ENCODE results near the gene LEP. TPM values are rescaled to one million over a fixed set of nuclear protein-coding genes. Genes with fewer than 3 reads are reported as not detected.

LEP gene
- total RNA-seq (2014; rRNA removed; shearing (Covaris generic)), result not detected in 2 replicates
- not detected in 2 replicates for total RNA-seq (2022)
- not detected for Bru-seq, nascent RNA
- BruChase-seq, experiment 1, labeled RNA remaining after a 6-hour chase, result not detected
- not detected for BruChase-seq, experiment 2, labeled RNA remaining after a 2-hour chase
- long read RNA-seq, result 0 reads

DNA sequence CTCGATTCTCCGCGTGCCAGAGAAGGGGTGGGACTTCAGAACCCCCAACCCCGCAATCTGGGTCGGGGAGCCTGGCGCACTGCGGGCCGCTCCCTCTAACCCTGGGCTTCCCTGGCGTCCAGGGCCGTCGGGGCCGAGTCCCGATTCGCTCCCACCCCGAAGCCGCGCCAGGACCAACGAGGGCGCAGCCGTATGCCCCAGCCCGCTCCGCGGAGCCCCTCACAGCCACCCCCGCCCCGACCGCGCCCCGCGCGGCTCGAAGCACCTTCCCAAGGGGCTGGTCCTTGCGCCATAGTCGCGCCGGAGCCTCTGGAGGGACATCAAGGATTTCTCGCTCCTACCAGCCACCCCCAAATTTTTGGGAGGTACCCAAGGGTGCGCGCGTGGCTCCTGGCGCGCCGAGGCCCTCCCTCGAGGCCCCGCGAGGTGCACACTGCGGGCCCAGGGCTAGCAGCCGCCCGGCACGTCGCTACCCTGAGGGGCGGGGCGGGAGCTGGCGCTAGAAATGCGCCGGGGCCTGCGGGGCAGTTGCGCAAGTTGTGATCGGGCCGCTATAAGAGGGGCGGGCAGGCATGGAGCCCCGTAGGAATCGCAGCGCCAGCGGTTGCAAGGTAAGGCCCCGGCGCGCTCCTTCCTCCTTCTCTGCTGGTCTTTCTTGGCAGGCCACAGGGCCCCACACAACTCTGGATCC is at the start of gene LEP:
LEP (plus strand) TSS at position 583 of the 691 bp plus-strand sequence. CDS start 10,741 bp downstream, outside the sequence.
- H3K9me3 ChIP-seq (ENCODE audit: low read length), result peaks cover 15% of the 10 kb centered on the region
- DNase-seq (ENCODE audit: low spot score), result no peak
- no peaks in the 10 kb centered on the region for H3K9me2 ChIP-seq (ENCODE audit: insufficient read depth, low read length)
- no peak within 1 kb of the TSS for H3K27ac ChIP-seq (ENCODE audit: low read depth, low read length, poor library complexity, severe bottlenecking)
- H3K36me3 ChIP-seq (ENCODE audit: insufficient read depth, low read length), result no peaks in the 10 kb centered on the region
- CTCF ChIA-PET (ENCODE audit: unreplicated experiment), result no interaction called here
- H3K4me3 ChIP-seq (ENCODE audit: low read depth, low read length, poor library complexity, severe bottlenecking), result no peak within 1 kb of the TSS
- H4K20me1 ChIP-seq (ENCODE audit: insufficient read depth, low read length), result no peaks in the 10 kb centered on the region
- H3K4me1 ChIP-seq (ENCODE audit: insufficient read depth, low read length, poor library complexity, severe bottlenecking), result peaks cover 8% of the 10 kb centered on the region
- H2AFZ ChIP-seq (ENCODE audit: low read length), result no peak within 1 kb of the TSS
- no peak for TF ChIP-seq EZH2phosphoT487 (IDR thresholded peaks at IDR 0.05; ENCODE audit: borderline replicate concordance, low read depth, low read length)
- no peak for TF ChIP-seq CTCF (conservative IDR thresholded peaks at IDR 0.05; ENCODE audit: low read length)
- no TSS peak for BruUV-seq (replicated peaks)
- no peak within 1 kb of the TSS for H3K4me2 ChIP-seq (ENCODE audit: low read length)
- no peaks in the 10 kb centered on the region for H3K79me2 ChIP-seq (ENCODE audit: insufficient read depth, low read depth, low read length)
- intact Hi-C loops (cut with micrococcal nuclease; ENCODE audit: unreplicated experiment), result no loop called here
- POLR2A ChIA-PET, result no interaction called here

GRCh38 chr7:128192497-128193142 is 48.5 kb upstream of the LEP start:
- BruUV-seq (replicated peaks), result no TSS peak
- ChIA-PET POLR2A (interaction anchor here (0.6 to 1.1 kb wide), 3 partner anchors 16 to 1388 kb away, joined by 3 read pairs; no protein-coding TSS in a partner anchor), CTCF (ENCODE audit: unreplicated experiment) (no interaction called here)
- Histone ChIP-seq H3K4me1 (ENCODE audit: insufficient read depth, low read length, poor library complexity, severe bottlenecking) (no peaks in the 10 kb centered on the region), H4K20me1 (ENCODE audit: insufficient read depth, low read length) (no peaks in the 10 kb centered on the region), H2AFZ (ENCODE audit: low read length) (no peak overlapping the region), H3K4me2 (ENCODE audit: low read length) (no peak overlapping the region), H3K9me3 (ENCODE audit: low read length) (peaks cover 20% of the 10 kb centered on the region), H3K36me3 (ENCODE audit: insufficient read depth, low read length) (no peaks in the 10 kb centered on the region), H3K79me2 (ENCODE audit: insufficient read depth, low read depth, low read length) (no peaks in the 10 kb centered on the region), H3K27ac (ENCODE audit: low read depth, low read length, poor library complexity, severe bottlenecking) (no peak overlapping the region), H3K9me2 (ENCODE audit: insufficient read depth, low read length) (no peaks in the 10 kb centered on the region), H3K4me3 (ENCODE audit: low read depth, low read length, poor library complexity, severe bottlenecking) (no peak overlapping the region)
- TF ChIP-seq EZH2phosphoT487 (IDR thresholded peaks at IDR 0.05; ENCODE audit: borderline replicate concordance, low read depth, low read length), result no peak
- TF ChIP-seq CTCF (conservative IDR thresholded peaks at IDR 0.05; ENCODE audit: low read length), result no peak
- DNase-seq (ENCODE audit: low spot score), result no peak
- intact Hi-C loops (cut with micrococcal nuclease; ENCODE audit: unreplicated experiment), result no loop called here

All from OCI-LY7 (cell line).